ENCODE data around the gene ZNF414.

DNA sequence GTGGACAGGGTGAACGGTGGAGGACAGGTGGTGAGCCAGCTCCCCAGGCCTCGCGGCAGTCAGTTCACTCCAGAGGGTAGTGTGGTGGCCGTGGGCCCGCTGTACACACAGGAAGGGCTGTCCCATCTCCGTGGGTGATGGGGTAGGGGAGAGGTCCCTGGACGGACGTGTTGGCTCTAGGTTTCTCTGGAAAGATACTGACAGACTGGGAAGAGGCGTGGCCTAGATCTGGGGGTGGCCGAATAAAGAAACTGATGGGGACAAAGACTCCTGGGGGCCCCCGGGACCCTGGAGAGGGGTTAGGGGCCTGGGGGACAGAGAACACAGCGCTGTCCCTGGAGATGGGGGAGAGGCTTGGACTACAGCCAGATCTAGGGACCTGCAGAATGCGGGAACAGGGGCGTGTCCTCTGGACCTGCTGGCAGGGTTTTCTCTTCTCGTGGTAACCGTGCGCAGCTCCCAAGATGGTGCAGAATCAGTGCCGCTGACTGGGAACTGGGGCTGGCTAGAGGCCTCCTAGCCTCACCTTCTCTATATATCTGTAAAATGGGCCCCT lies 7.5 kb downstream of the ZNF414 start:
- TF ChIP-seq, protein P1, sequence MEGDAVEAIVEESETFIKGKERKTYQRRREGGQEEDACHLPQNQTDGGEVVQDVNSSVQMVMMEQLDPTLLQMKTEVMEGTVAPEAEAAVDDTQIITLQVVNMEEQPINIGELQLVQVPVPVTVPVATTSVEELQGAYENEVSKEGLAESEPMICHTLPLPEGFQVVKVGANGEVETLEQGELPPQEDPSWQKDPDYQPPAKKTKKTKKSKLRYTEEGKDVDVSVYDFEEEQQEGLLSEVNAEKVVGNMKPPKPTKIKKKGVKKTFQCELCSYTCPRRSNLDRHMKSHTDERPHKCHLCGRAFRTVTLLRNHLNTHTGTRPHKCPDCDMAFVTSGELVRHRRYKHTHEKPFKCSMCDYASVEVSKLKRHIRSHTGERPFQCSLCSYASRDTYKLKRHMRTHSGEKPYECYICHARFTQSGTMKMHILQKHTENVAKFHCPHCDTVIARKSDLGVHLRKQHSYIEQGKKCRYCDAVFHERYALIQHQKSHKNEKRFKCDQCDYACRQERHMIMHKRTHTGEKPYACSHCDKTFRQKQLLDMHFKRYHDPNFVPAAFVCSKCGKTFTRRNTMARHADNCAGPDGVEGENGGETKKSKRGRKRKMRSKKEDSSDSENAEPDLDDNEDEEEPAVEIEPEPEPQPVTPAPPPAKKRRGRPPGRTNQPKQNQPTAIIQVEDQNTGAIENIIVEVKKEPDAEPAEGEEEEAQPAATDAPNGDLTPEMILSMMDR (conservative IDR thresholded peaks at IDR 0.05; ENCODE audit: low read depth, low read length) = no peak
- TF ChIP-seq RFX5 (IDR thresholded peaks at IDR 0.05; ENCODE audit: low read depth, low read length) = no peak
- no peak for TF ChIP-seq USF2 (IDR thresholded peaks at IDR 0.05; ENCODE audit: low read depth, low read length)
- no peak for TF ChIP-seq POLR2A (IDR thresholded peaks at IDR 0.05; ENCODE audit: low read depth, low read length)
- TF ChIP-seq RAD21 (IDR thresholded peaks at IDR 0.05; ENCODE audit: low read length) = no peak
- TF ChIP-seq RCOR1 (IDR thresholded peaks at IDR 0.05; ENCODE audit: insufficient replicate concordance, low read length) = no peak
- TF ChIP-seq MAFK (IDR thresholded peaks at IDR 0.05; ENCODE audit: low read depth, low read length) = no peak
- TF ChIP-seq MXI1 (IDR thresholded peaks at IDR 0.05; ENCODE audit: borderline replicate concordance, low read depth, low read length) = no peak
- no peak for TF ChIP-seq BHLHE40 (IDR thresholded peaks at IDR 0.05; ENCODE audit: low read depth, low read length)

All from IMR-90 (cell line).